Mucosa of stomach (tissue), 1 donor: ENCODE data around the gene HSF5.

ENCODE experiments used
- H3K27me3 ChIP-seq: one replicate; pipeline ENCODE4 v1.7.0; 2013; ENCODE audit warnings: mild to moderate bottlenecking, low read length; ENCODE audit not compliant: control insufficient read depth, insufficient read depth
- H3K36me3 ChIP-seq: one replicate; pipeline ENCODE4 v1.7.0; 2013; ENCODE audit warnings: low read length; ENCODE audit not compliant: control insufficient read depth, insufficient read depth
- H3K4me1 ChIP-seq: one replicate; pipeline ENCODE4 v1.7.0; 2013; ENCODE audit warnings: mild to moderate bottlenecking, low read length; ENCODE audit not compliant: control insufficient read depth, insufficient read depth
- H3K4me3 ChIP-seq: one replicate; pipeline ENCODE4 v1.7.0; 2013; ENCODE audit warnings: low read length
- H3K9ac ChIP-seq: one replicate; pipeline ENCODE4 v1.7.0; 2013; ENCODE audit warnings: mild to moderate bottlenecking, low read length, moderate library complexity
- H3K9me3 ChIP-seq: one replicate; pipeline ENCODE4 v1.7.0; 2013; ENCODE audit warnings: mild to moderate bottlenecking, low read length, moderate library complexity; ENCODE audit not compliant: control insufficient read depth
- donor health status: Pancreatic carcinoma.

HSF5 gene

GRCh38 chr17:58416396-58416795 lies 71.8 kb downstream of the HSF5 start:
- peak overlapping the region; percentile 66 for H3K9ac ChIP-seq
- H3K4me3 ChIP-seq: peak overlapping the region; percentile 17
- no peaks in the 10 kb centered on the region for H3K9me3 ChIP-seq
- no peaks in the 10 kb centered on the region for H3K36me3 ChIP-seq
- H3K4me1 ChIP-seq: peaks cover 5% of the 10 kb centered on the region
- H3K27me3 ChIP-seq: no peaks in the 10 kb centered on the region

- Histone ChIP-seq H3K4me3 (peak overlapping the region; percentile 16), H3K27me3 (no peaks in the 10 kb centered on the region), H3K9ac (peak overlapping the region; percentile 66), H3K9me3 (no peaks in the 10 kb centered on the region), H3K36me3 (no peaks in the 10 kb centered on the region), H3K4me1 (peaks cover 5% of the 10 kb centered on the region)
Measured at GRCh38 chr17:58415371-58416055, 72.7 kb downstream of the HSF5 start.

GRCh38 chr17:58414596-58414997 lies 73.6 kb downstream of the HSF5 start:
- Histone ChIP-seq H3K4me1 (peaks cover 5% of the 10 kb centered on the region), H3K4me3 (no peak overlapping the region), H3K36me3 (no peaks in the 10 kb centered on the region), H3K9ac (no peak overlapping the region), H3K27me3 (no peaks in the 10 kb centered on the region), H3K9me3 (no peaks in the 10 kb centered on the region)

- H3K9me3 ChIP-seq: no peaks in the 10 kb centered on the region
- H3K36me3 ChIP-seq: no peaks in the 10 kb centered on the region
- H3K4me1 ChIP-seq: peaks cover 5% of the 10 kb centered on the region
- no peak overlapping the region for H3K9ac ChIP-seq
- no peaks in the 10 kb centered on the region for H3K27me3 ChIP-seq
- no peak overlapping the region for H3K4me3 ChIP-seq
Measured at GRCh38 chr17:58413684-58414083, 74.5 kb downstream of the HSF5 start.

GRCh38 chr17:58412961-58413586 lies 75.1 kb downstream of the HSF5 start:
- H3K9ac ChIP-seq: no peak overlapping the region
- no peaks in the 10 kb centered on the region for H3K9me3 ChIP-seq
- H3K36me3 ChIP-seq: no peaks in the 10 kb centered on the region
- H3K4me3 ChIP-seq: no peak overlapping the region
- peaks cover 4% of the 10 kb centered on the region for H3K4me1 ChIP-seq
- no peaks in the 10 kb centered on the region for H3K27me3 ChIP-seq

GRCh38 chr17:58412064-58412703 lies 76.0 kb downstream of the HSF5 start:
- H3K4me1 ChIP-seq: no peaks in the 10 kb centered on the region

GRCh38 chr17:58411408-58411894 lies 76.8 kb downstream of the HSF5 start:
- H3K27me3 ChIP-seq: no peaks in the 10 kb centered on the region
- H3K4me3 ChIP-seq: no peak overlapping the region
- H3K36me3 ChIP-seq: no peaks in the 10 kb centered on the region
- no peaks in the 10 kb centered on the region for H3K4me1 ChIP-seq
- H3K9me3 ChIP-seq: no peaks in the 10 kb centered on the region
- no peak overlapping the region for H3K9ac ChIP-seq

More at GRCh38 chr17:58412064-58412703, 76.0 kb downstream of the HSF5 start:
- Histone ChIP-seq H3K9me3 (no peaks in the 10 kb centered on the region), H3K9ac (no peak overlapping the region), H3K36me3 (no peaks in the 10 kb centered on the region), H3K4me3 (no peak overlapping the region), H3K27me3 (no peaks in the 10 kb centered on the region)

GRCh38 chr17:58410714-58411407 lies 77.3 kb downstream of the HSF5 start:
- H3K9ac ChIP-seq: no peak overlapping the region
- H3K4me1 ChIP-seq: no peaks in the 10 kb centered on the region
- H3K36me3 ChIP-seq: no peaks in the 10 kb centered on the region
- H3K4me3 ChIP-seq: no peak overlapping the region
- no peaks in the 10 kb centered on the region for H3K27me3 ChIP-seq
- no peaks in the 10 kb centered on the region for H3K9me3 ChIP-seq

GRCh38 chr17:58409432-58409831 lies 78.8 kb downstream of the HSF5 start:
- H3K27me3 ChIP-seq: no peaks in the 10 kb centered on the region
- no peak overlapping the region for H3K9ac ChIP-seq
- H3K4me1 ChIP-seq: no peaks in the 10 kb centered on the region
- no peak overlapping the region for H3K4me3 ChIP-seq
- H3K9me3 ChIP-seq: no peaks in the 10 kb centered on the region
- no peaks in the 10 kb centered on the region for H3K36me3 ChIP-seq

- Histone ChIP-seq H3K9me3 (no peaks in the 10 kb centered on the region), H3K4me3 (no peak overlapping the region), H3K27me3 (no peaks in the 10 kb centered on the region), H3K36me3 (no peaks in the 10 kb centered on the region), H3K4me1 (peaks cover 20% of the 10 kb centered on the region), H3K9ac (no peak overlapping the region)
Measured at GRCh38 chr17:58403311-58403710, 84.9 kb downstream of the HSF5 start.

- no peaks in the 10 kb centered on the region for H3K27me3 ChIP-seq
Measured at GRCh38 chr17:58402679-58403078, 85.5 kb downstream of the HSF5 start.

GRCh38 chr17:58402047-58402446 lies 86.2 kb downstream of the HSF5 start:
- no peak overlapping the region for H3K9ac ChIP-seq
- H3K27me3 ChIP-seq: no peaks in the 10 kb centered on the region
- no peaks in the 10 kb centered on the region for H3K36me3 ChIP-seq
- no peaks in the 10 kb centered on the region for H3K9me3 ChIP-seq
- peaks cover 20% of the 10 kb centered on the region for H3K4me1 ChIP-seq
- no peak overlapping the region for H3K4me3 ChIP-seq

More at GRCh38 chr17:58402679-58403078, 85.5 kb downstream of the HSF5 start:
- Histone ChIP-seq H3K4me3 (no peak overlapping the region), H3K9ac (no peak overlapping the region), H3K36me3 (no peaks in the 10 kb centered on the region), H3K4me1 (peaks cover 20% of the 10 kb centered on the region), H3K9me3 (no peaks in the 10 kb centered on the region)
